Fibroblast of mammary gland (primary cell): ENCODE data around the gene MS4A12.

ENCODE experiments used
- DNase-seq: peaks from one replicate; pipeline ENCODE4 v3.0.0-alpha.2; 2010; ENCODE audit warnings: low read depth
- H3K4me3 ChIP-seq: 2 replicates; pipeline ENCODE4 v1.5.1; 2011; ENCODE audit warnings: low read depth, mild to moderate bottlenecking, low read length, moderate library complexity; ENCODE audit not compliant: control insufficient read depth
- CTCF ChIP-seq: conservative IDR thresholded peaks from 2 replicates; pipeline ENCODE4 v1.5.1; 2011; ENCODE audit warnings: low read depth, low read length, inconsistent platforms; ENCODE audit not compliant: control insufficient read depth, insufficient read depth

MS4A12 gene

DNA sequence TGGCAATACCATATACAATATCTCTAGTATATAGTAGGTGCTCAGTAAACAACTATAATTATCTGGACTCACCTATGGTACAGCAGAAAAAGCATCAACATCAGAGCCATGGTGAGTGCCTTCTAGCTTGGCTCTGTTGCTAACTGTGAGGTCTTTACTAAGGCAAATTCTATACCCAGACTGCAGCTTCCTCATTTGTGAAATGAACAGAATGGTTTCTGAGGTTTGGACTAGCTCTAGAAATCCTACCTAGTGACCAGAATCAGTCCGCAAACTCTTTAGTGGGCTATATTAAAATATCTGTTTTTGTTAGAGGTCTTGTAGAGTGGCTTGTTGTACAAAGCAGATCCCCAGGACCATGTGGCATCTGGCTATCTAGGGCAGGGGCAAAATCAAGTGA, 33.2 kb upstream of the MS4A12 start:
- DNase-seq: no peak
- TF ChIP-seq CTCF: no peak
- H3K4me3 ChIP-seq: no peak overlapping the region

DNA sequence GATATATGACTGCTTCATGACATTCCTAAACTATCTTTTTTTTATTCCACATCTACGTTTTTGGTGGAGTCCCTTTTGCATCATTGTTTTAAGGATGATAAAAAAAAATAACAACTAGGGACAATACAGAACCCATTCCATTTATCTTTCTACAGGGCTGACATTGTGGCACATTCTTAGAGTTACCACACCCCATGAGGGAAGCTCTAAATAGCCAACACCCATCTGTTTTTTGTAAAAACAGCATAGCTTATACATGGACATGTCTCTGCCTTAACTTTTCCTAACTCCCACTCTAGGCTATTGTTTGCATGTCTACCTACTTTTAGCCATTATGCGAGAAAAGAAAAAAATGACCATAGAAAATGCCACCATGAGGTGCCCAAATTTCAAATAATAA, 23.7 kb upstream of the MS4A12 start:
- no peak for DNase-seq
- TF ChIP-seq CTCF: no peak
- no peak overlapping the region for H3K4me3 ChIP-seq

GRCh38 chr11:60469723-60470122, 22.9 kb upstream of the MS4A12 start:
- no peak for TF ChIP-seq CTCF

DNA sequence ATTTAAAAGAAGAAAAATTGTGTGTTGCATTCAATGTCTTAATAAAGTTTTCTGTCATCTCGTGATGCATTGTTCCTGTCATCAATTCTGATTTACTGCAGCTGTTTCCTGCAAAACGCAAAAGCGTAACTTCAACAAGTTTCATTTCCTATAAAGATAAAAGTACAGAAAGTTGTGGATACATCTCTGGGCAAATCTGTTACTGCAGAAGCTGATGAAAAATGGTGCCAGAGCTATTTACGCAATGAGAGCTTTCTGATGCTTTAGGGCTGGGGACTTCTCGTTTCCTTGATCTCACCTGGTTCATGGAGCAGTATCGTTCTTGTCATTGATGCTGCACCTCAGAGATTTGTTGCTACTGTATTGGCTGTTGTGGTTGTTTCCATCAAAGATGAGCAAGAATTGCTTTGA, 15.5 kb upstream of the MS4A12 start:
- TF ChIP-seq CTCF: no peak
- H3K4me3 ChIP-seq: no peak overlapping the region
- no peak for DNase-seq

More at GRCh38 chr11:60469723-60470122, 22.9 kb upstream of the MS4A12 start:
- no peak overlapping the region for H3K4me3 ChIP-seq
- DNase-seq: no peak

DNA sequence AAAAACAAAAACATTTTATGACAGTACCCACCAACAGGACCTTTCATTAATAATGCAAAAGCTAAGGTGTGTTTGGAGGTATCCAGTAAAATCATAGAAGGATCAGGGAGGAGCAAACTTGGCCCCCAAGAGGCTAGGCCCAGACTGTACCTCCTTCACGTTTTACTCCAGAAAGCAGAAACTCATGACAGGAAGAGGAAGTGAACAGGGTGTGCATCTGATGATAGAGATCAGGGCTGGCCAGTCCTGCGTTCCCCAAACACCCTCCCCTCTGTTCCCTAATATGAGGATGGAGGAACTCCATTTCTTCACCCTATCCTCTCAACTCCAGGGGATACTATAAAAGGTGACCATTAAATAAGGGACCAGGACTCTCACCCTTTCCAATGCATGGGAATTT, 10.2 kb upstream of the MS4A12 start:
- H3K4me3 ChIP-seq: no peak overlapping the region
- TF ChIP-seq CTCF: no peak
- no peak for DNase-seq

GRCh38 chr11:60485987-60486386, 6.6 kb upstream of the MS4A12 start:
- no peak for TF ChIP-seq CTCF
- DNase-seq: no peak
- no peak overlapping the region for H3K4me3 ChIP-seq

- TF ChIP-seq CTCF: no peak
- DNase-seq: no peak
- no peak overlapping the region for H3K4me3 ChIP-seq
These were observed 876 bp downstream of the MS4A12 start for GRCh38 chr11:60493454-60493853.
